HG02642 (cell line): Measurements from ENCODE around the gene LPIN1.

Source experiments
- ATAC-seq: cut with Tn5 transposase; IDR thresholded peaks from one replicate; pipeline ENCODE4 v1.9.1; 2021; ENCODE audit warnings: mild to moderate bottlenecking; ENCODE audit not compliant: unreplicated experiment, poor library complexity

Gene LPIN1, protein sequence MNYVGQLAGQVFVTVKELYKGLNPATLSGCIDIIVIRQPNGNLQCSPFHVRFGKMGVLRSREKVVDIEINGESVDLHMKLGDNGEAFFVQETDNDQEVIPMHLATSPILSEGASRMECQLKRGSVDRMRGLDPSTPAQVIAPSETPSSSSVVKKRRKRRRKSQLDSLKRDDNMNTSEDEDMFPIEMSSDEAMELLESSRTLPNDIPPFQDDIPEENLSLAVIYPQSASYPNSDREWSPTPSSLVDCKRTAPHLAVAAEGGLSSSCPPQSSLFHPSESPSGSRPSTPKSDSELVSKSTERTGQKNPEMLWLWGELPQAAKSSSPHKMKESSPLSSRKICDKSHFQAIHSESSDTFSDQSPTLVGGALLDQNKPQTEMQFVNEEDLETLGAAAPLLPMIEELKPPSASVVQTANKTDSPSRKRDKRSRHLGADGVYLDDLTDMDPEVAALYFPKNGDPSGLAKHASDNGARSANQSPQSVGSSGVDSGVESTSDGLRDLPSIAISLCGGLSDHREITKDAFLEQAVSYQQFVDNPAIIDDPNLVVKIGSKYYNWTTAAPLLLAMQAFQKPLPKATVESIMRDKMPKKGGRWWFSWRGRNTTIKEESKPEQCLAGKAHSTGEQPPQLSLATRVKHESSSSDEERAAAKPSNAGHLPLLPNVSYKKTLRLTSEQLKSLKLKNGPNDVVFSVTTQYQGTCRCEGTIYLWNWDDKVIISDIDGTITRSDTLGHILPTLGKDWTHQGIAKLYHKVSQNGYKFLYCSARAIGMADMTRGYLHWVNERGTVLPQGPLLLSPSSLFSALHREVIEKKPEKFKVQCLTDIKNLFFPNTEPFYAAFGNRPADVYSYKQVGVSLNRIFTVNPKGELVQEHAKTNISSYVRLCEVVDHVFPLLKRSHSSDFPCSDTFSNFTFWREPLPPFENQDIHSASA

DNA sequence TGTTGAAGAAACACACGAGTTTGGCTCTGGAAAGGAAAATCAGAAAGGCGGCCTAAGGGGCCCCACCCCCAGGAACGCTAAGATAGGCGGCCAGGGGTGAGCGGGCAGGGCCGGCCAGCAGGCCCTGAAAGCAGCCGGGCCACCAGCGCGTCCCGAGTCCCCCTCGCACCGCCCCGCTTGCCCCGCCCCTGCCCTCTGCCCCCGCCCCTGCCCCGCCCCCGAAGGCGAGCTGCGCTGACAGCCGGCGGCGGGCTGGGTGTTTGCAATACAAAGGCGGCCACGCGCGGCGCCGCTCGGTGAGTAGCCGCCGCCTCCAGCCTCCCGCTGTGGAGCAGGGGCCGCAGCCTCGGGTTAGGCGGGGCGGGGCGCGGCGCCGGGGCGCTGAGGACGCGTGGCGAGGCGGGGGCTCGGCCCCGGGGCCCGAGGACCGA is at the start of gene LPIN1:
TSS of gene LPIN1 (plus strand) at position 257 of the 431 bp plus-strand sequence. CDS start 18,910 bp downstream, outside the sequence.
- ATAC-seq = peak; percentile 67

DNA sequence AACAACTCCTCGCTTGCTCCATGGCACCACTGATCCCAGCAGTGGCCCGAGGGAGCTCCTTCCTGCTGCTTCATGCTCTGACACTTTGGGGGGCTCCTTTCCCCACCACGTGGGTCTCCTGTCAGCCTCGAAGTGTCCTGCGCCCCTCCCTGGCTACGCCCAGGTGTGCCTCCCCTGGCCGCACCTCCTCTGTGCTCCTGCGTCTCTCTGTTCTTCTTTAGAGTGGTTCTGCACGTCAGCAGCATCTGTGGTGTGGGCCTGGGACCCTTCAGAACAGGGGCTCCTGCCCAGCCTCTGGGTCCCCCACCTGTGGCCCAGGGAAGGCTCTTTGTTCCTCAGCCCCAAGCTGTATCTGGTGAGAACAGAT is 49.7 kb upstream of the LPIN1 start:
- no peak for ATAC-seq

DNA sequence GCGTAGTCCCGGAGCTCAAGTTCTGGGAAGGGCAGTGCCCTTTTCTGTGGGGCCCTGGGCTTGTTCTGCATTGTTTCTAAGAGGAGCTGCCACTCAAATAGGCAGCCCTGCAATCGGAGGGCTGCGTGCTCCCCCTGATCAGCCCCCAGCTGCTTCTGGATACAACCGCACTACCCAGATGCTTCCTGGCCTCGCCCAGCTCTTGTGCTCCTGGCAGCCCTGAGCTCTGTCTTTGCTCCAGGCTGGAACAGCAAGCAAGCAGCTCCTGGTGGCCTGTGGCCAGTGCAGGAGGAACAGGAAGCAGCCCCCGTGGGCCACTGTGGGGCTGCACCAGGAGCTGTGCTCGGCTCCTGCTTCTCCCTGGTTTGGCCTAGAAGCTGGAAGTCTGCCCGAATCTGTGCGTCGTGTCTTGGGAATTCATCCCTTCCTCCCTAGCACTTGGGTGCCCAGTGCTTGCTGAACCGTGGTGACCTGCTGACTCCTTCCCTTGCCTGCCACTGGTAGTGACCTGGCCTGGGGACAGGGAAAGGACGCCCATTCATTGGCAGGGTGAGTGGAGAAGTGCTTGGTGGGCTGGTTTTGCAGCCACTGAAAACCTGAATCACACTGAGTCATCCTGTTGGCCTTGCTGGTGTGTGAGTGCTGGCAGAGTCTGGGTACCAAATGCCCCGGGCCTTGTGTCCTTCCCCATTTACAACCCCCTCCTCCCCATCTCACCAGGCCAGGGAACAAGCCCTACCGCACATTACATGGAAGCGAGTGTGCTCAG is 49.1 kb upstream of the LPIN1 start:
- ATAC-seq = no peak

DNA sequence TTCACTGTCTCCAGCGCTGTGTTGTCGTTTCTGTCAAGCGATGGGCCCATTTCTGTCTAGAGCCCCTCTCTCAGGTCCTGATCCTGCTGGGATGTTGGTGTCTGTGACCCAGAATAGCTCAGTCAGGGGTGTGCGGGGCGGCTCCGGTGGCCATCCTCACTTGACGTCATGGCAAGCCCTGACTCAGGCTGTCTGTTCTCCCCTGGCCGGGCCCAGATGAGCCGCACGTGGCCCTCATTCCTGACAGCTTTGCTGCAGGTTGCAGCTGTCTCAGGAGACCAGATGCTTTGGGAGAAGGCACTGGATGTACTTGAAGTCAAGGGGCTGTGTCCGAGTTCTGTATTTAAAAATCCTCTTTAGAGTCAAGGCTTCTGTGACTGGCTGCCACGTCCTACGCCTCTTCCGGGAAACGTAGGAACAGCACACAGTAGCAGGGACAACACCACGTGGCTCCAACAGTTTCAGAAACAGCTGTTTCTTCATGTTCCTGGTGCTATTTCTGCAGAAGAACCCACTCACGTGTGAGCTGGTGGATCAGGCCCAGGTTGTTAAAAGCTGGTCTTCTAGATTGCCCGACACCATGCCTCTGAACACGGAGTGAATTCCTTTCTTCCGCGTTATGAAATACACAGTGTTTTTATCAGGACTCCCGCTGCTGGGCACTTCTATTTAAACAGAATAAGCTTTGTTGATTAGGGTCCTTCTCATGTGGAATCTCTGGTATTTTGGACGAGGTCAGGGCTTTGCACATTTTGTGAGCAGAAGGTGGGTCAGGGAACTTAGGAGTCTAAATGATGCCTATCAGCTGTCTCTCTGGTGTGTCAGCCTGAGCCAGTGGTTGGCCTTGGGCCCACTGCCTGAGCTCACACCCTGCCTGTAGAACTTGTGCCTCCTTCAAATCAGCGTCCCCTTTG is 48.2 kb upstream of the LPIN1 start:
- no peak for ATAC-seq

DNA sequence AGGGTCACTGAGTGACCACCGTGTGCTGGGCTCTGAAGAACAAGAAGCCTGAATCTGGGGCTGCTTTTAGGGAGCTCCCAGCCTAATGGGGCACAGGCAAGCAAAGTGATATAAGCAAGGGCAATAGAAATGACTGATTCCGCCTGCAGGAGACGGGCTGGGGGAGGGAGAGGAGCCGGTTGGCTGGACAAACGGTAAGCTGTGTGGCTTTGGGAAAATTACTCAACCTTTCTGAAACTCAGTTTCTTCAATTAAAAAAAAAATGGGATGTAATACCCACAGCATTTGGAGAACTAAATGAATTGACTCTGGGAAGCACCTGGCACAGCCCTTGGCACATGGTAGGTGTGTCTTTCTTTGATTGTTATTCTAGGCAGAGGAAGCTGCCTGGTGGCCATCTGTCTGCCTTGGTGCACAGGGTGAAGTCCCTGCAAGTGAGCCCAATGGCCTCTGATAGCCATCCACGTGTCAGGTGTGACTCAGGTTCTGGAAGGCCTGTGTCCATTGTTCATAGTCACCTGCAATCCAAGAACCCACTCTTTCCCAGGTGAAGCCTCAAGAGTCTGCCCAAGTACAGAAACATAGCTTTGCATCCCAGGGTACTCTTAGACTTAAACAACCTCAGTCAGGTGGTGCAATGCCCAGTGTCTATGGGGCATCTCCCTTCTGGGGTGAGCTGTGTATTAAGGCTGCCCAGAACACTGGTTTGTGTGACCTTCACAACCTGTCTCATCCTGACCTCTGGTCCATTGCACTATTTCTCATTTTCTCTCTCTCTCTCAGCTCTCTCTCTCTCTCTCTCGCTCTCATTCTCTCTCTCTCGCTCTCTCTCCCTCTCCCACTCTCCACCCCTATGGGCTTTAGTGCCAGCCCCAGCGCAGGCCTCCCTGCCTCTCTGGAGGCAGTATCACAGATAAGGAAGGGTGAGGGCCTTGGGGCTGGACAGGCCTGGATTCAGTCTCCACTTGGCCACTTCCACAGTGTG is 46.5 kb upstream of the LPIN1 start:
- ATAC-seq = no peak

DNA sequence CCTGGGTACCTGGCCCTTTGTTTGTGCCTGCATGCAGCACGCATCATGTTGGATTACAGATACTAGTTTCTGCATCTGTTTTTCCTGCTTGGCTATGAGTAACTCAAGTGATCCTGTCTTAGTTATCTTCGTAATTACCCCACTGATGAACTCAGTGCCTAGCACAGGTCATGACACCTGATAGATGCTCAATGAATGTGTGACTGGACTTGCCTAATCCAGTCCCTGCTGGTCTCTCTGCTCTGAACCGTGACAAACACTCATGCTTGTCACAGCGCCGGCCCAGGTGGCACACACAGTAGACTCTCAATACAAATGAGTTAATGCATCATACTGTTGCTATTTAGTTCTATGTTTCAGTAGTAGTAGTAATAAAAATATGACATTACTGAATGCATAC is 45.2 kb upstream of the LPIN1 start:
- no peak for ATAC-seq

DNA sequence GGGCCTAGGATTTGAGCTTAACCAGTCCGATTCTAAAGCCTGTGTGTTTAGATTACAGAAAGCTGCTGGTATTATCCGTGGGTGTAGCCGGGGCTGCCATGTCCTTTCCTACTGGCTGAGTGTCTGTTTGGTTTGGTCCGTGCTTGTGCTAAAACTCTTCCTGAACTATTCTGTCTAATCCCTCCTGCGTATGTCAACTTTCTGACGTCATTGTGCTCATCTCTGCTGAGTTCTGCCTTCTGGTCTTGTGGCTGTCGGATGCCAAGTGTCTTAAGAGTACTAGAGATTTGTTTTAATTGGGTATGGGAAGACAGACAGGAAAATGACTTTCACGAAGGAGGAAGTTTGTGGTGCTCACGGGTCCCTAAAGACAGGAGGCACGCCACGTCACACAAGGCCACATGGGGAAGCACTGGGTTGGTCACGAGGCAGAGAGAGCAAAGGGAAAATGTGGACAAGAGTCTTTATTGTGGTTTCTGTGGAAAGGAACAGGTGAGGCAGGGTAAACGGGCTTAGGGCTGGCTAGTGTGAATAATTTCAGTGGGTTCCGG is 44.6 kb upstream of the LPIN1 start:
- no peak for ATAC-seq

DNA sequence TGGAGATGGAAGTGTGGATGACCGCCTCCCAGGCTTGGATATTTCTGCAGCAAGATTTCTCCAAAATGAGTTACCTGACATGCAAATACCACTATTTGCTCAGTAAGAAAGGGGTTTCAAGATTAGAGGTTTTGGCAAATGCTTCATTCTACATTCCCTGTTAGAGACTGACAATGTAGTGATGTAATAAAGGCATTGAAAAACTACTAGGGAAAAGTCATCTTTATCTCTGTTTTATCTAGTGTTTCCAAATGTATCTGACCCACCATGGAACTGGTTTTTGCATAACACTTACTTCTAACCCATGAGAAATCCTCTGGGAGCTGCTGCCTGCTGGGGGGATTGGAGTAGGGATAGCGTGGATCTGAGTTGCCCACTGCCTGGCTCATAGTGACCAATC is 43.5 kb upstream of the LPIN1 start:
- ATAC-seq = no peak

DNA sequence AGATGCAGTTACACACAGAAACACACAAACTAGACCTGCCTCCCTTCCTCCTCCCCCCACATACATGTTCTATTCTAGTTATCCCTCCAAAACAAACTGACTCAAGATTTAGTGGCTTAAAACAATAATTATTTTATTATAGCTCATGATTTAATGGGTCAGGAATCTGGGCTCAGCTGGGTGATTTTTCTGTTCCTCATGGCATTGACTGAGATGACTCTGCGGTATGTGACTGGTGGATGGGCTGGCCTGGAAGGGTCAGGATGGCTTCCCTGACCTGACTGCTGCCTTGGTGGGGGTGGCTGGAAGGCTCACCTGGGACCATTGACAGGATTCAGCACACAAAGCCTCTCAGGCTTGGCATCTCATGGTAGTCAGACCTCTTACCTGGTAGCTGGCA is 42.7 kb upstream of the LPIN1 start:
- ATAC-seq = no peak

DNA sequence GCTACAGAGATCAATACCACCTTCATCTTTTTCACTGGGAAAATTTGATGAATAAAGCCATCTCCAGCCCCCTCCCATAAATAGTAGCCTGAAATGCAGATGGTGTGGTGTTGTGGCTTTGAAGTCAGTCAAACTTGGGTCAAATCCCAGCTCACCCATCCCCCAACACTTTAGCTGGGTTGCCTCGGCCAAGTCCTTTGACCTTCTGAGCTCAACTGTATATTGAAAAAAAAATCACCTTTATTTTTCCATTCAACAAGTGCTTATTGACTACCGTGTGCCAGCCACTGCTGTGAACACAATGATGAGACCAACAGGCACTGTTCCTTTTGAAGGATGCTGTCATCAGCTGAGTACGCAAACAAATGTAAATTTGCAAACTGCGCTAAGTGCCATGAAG is 41.4 kb upstream of the LPIN1 start:
- ATAC-seq = no peak

DNA sequence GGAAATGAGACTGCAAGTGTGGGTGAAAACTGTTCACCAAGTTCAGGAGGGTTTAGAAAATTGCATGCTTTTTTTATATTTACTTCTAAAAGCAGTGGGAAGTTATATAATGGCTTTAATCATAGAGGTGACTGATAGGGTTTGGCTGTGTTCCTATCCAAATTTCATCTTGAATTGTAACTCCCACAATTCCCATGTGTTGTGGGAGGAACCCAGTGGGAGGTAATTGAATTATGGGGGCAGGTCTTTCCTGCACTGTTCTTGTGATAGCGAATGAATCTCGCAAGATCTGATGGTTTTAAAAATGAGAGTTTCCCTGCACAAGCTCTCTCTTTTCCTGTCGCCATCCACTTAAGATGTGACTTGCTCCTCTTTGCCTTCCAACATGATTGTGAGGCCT is 40.7 kb upstream of the LPIN1 start:
- no peak for ATAC-seq

DNA sequence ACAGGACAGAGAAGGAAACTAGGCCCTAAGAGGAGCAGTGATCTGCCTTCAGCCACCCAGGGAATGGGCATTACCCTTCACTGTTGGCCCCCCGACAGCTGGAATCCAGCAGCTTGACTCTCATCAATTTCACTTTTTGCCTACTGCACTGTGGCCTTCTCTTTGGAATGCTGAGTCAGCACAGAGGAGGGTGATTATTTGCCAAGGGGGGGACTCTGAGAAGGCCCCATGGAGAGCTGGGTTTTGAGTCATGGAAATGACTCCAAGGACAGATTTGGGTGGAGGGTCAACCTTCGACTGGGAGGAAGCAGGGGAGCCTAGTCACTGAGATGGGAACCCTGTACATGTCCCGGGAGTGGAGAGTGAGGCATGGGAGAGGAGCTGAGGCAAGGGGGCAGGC is 38.3 kb upstream of the LPIN1 start:
- no peak for ATAC-seq

DNA sequence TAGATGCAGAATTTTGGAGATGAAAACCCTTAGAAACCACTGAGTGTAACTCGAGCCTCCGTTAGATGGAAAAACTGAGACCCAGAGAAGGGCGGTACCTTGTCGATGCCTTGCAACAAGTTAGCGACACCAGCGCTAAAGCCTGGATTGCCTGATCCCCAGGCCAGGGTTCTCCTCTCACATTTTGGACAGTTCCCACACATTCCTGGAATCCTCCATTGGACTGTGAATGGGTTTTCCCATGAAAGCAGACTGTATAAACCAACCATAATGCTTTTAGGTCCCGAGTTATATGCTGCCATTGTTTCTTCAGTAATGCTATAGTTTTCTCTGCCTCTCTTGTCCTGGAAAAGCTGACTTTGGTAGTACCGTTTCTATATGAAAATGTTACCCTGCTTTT is 37.1 kb upstream of the LPIN1 start:
- ATAC-seq = no peak

DNA sequence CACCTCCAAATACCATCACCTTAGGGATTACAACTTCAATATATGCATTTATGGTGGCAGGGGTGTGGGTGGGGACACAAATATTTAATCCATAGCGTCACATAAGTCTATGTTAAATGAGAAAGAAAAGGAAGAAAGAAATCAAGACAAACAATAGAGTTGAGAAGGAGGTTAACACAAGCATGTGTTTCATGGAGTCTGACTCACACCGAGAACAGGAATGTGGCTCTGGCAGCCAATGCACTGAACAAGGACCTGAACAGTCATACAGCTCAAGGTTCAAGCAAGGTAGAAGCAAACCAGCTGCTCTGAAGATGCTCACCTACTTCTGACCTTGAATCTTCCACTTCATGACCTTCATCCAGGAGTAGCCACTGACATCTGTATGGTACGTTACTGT is 36.2 kb upstream of the LPIN1 start:
- no peak for ATAC-seq

DNA sequence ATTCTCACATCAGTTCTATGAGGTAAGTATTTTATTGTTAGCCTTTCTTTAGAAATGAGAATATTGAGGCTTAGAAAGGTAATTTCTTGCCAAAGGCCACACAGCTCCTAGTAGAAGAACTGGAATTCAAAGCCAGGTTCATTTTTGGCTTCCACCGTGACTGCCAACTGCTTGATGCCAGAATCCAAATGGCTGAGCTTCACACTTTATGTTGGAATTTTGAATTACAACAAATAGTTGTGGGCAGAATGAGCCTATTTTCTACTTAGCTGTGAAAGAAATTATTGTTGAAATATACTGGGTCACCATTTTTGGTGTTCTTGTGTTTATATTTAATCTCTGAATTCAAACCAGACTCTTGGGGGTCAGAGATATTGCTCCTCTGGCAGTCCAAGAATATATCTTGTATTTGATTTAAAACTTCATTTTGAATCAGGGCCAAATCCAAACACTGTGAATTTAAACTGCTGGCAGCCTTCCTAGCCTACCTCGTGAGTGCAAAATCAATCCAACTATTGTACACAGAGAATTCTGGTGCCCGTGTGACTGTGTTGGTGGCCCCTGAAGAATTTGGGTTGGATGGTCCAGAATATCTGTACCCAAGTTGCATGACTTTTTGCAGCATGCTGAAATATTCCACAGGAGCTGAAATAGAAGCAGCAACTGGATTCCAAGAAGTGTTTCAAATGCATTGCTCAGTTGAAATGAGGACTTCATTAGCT is 35.6 kb upstream of the LPIN1 start:
- ATAC-seq = no peak

DNA sequence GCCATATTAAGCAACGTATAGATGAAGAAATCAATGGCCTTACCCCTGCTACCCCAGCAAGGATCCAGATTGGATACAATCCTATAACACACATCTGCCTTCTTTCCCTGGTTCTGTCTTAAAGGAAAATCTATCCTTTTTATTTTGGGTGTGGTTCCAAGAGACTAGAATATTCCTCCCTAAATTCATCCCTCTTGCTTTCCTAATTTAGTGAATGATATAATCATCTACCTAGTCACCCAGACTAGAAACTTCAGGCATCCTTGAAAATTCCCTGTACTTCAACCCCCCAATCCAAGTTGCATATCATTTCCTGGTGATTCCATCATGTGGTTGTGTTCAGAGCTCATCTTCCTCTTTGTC is 35.1 kb upstream of the LPIN1 start:
- no peak for ATAC-seq

DNA sequence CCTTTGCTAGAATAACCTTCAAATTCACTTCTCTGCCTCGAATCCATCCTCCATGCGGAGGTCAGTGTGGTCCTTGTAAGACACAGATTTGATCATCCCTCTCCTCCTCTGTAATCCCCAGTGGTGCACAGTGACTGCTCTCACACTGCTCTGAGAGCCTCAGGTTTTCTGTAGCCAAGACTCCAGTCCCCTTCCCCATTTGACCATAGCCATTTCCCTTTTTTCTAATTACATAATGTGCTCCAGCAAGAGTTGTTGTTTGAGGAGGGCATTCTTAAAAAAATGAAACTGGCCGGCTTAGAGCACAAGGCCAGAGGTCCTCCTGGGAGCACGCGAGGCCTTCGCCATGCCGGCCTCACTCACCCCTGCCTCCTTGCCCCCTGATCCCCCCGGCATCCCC is 34.7 kb upstream of the LPIN1 start:
- no peak for ATAC-seq

DNA sequence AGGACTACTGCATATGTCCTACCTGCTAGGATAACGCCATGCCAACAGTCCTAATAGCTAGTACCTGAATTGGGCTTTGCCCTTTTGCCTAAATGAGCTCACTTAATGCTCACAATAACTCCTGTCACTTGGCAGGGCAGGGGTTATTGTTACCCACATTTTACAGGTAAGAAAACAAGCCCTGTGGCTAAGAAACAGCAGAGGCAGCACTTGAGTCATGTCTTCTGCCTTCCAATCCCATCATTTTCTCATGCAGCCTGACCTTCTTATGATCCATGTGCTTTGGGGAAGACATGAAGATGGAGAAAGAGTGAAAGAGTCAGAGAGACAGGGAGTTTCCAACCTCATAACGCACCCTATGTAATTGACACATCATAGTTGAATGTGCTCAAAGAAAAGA is 33.6 kb upstream of the LPIN1 start:
- no peak for ATAC-seq
